Measurements from ENCODE around the gene LMX1A. TPM values are rescaled to one million over a fixed set of nuclear protein-coding genes. Genes with fewer than 3 reads are reported as not detected.

Gene LMX1A
- total and polyA plus RNA-seq, 2 of the 13 experiments (the other 11 are each of a cell fraction or from before 2014, with no cell fraction given) = 0.07 TPM; not detected in 1

DNA sequence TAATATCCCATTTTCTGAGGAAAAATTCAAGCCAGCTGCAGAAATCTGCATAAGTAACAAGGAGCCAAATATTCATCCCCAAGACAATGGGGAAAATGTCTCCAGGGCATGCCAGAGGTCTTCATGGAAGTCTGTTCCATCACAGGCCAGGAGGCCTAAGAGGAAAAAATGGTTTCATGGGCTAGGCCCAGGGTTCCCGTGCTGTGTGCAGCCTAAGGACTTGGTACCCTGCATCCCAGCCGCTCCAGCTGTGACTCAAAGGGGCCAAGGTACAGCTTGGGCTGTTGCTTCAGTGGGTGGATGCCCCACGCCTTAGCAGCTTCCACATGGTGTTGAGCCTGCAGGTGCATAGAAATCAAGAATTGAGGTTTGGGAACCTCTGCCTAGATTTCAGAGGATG lies 173.5 kb downstream of the LMX1A start:
- Histone ChIP-seq H3K9ac (ENCODE audit: insufficient read depth, low read depth, low read length) (no peak overlapping the region), H3K79me2 (ENCODE audit: insufficient read depth, low read length) (no peaks in the 10 kb centered on the region), H3K4me3 (replicated peaks in 1 of 3; ENCODE audit: insufficient read depth in 1 of 3, low read depth in 2 of 3, low read length in 3 of 3) (no peak overlapping the region), H3K4me2 (ENCODE audit: low read depth, low read length) (no peak overlapping the region), H4K20me1 (ENCODE audit: insufficient read depth, low read length) (no peaks in the 10 kb centered on the region), H3K27ac (ENCODE audit: extremely low read length, insufficient read depth, low read length) (no peak overlapping the region), H3K9me3 (ENCODE audit: low read length) (peaks cover 14% of the 10 kb centered on the region; the same call in 1 of the 2 replicates), H3K36me3 (replicated peaks in 1 of 2; ENCODE audit: control insufficient read depth in 1 of 2, insufficient read depth in 2 of 2, low read length in 2 of 2) (no peaks in the 10 kb centered on the region), H3K4me1 (ENCODE audit: insufficient read depth, low read length) (no peaks in the 10 kb centered on the region), H2AFZ (ENCODE audit: low read length) (no peak overlapping the region), H3K27me3 (ENCODE audit: control insufficient read depth in 1 of 2, insufficient read depth in 2 of 2, low read length in 2 of 2) (no peaks in the 10 kb centered on the region)
- 0% methylated on average over 3 of the region's 3 CpGs for WGBS (ENCODE audit: low lambda C conversion rate)
- ChIA-PET POLR2A (no interaction called here), CTCF (ENCODE audit: low intra/inter-chr PET ratio, low total read pairs) (no interaction called here)
- intact Hi-C loops (cut with micrococcal nuclease; ENCODE audit: unreplicated experiment) (no loop called here), in situ Hi-C loops (cut with HindIII; ENCODE audit: extremely low pct_ligation_motif_present, low pct_unique_long_range_greater_than_20kb) (no loop called here)
- TF ChIP-seq EP300 (IDR thresholded peaks at IDR 0.05; ENCODE audit: low read depth in 2 of 2, low read length in 2 of 2) (no peak), EP300 (CRISPR knock-in tag; IDR thresholded peaks at IDR 0.05; ENCODE audit: borderline replicate concordance) (no peak), FOXM1 (CRISPR knock-in tag; IDR thresholded peaks at IDR 0.05) (no peak), ZSCAN22 (CRISPR knock-in tag; IDR thresholded peaks at IDR 0.05) (no peak), ZNF841 (CRISPR knock-in tag; IDR thresholded peaks at IDR 0.05; ENCODE audit: borderline replicate concordance) (no peak), ESRRA (CRISPR knock-in tag; IDR thresholded peaks at IDR 0.05; ENCODE audit: low read depth) (no peak), ZNF296 (CRISPR knock-in tag; conservative IDR thresholded peaks at IDR 0.05) (no peak), CENPT (CRISPR knock-in tag; IDR thresholded peaks at IDR 0.05; ENCODE audit: low read depth) (no peak), ZNF589 (CRISPR knock-in tag; conservative IDR thresholded peaks at IDR 0.05) (no peak), ZFP90 (CRISPR knock-in tag; IDR thresholded peaks at IDR 0.05; ENCODE audit: borderline replicate concordance) (no peak), ZC3H13 (CRISPR knock-in tag; IDR thresholded peaks at IDR 0.05) (no peak)
- TF ChIP-seq, protein P1, sequence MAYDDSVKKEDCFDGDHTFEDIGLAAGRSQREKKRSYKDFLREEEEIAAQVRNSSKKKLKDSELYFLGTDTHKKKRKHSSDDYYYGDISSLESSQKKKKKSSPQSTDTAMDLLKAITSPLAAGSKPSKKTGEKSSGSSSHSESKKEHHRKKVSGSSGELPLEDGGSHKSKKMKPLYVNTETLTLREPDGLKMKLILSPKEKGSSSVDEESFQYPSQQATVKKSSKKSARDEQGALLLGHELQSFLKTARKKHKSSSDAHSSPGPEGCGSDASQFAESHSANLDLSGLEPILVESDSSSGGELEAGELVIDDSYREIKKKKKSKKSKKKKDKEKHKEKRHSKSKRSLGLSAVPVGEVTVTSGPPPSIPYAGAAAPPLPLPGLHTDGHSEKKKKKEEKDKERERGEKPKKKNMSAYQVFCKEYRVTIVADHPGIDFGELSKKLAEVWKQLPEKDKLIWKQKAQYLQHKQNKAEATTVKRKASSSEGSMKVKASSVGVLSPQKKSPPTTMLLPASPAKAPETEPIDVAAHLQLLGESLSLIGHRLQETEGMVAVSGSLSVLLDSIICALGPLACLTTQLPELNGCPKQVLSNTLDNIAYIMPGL (CRISPR knock-in tag; IDR thresholded peaks at IDR 0.05; ENCODE audit: borderline replicate concordance in 1 of 2, low read depth in 1 of 2) = no peak
- ATAC-seq (no peak), DNase-seq (ENCODE audit: low spot score) (no peak), FAIRE-seq (no peak)
- BruUV-seq (replicated peaks) = no TSS peak
